Suprapubic skin (tissue), 4 donors: Measurements from ENCODE around the gene CCNF.

Experiments used
- EP300 ChIP-seq: sonication (generic); formaldehyde crosslinking; IDR thresholded peaks from one replicate; pipeline ENCODE4 v1.6.1; 2017; ENCODE audit warnings: antibody characterized with exemption
- POLR2A ChIP-seq, 2 donors: fragments of 450-650 bp; IDR thresholded peaks; one replicate each; pipeline ENCODE4 v1.6.1; 2017; ENCODE audit warnings: antibody characterized with exemption in 2 of 2, mild to moderate bottlenecking in 2 of 2, moderate library complexity in 2 of 2
- POLR2AphosphoS5 ChIP-seq, 3 donors: sonication (generic); formaldehyde crosslinking; IDR thresholded peaks; one replicate each; pipeline ENCODE4 v1.6.1; 2017; ENCODE audit warnings: antibody characterized with exemption in 3 of 3
- TF ChIP-seq, protein P1 (sequence below), 2 donors: fragments of 200-600 bp in 1 of 2; fragments of 450-650 bp in 1 of 2; sonication (generic) in 1 of 2; IDR thresholded peaks; one replicate each; pipeline ENCODE4 v1.5.1; 2016 to 2019; ENCODE audit warnings: antibody characterized with exemption in 2 of 2, mild to moderate bottlenecking in 1 of 2, moderate library complexity in 1 of 2

DNA sequence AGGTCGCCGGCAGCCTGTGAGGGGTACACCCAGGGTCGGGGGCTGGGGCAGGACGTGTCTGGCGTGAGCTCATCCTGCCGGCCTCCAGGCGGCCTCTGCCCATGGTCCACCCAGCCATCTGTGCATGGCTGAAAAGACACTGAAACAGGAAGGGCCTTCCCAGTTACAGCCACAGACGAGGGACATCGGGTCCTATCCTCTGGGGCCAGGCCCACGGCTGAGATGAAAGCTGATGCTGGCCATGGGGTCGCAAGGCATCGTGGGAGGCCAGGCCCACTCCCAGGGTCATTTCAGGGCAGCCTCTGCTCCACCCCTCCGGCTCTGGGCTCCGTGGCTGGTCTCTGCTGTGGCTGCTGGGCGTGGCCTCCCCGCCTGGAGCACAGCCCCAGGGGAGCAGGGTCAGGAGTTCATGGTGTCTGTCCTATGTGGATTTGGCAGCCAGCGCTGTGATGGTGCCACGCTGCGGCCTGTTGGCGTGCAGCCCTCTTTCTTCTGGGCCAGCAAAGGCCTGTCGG lies 67.9 kb downstream of the CCNF start:
- TF ChIP-seq, protein P1, sequence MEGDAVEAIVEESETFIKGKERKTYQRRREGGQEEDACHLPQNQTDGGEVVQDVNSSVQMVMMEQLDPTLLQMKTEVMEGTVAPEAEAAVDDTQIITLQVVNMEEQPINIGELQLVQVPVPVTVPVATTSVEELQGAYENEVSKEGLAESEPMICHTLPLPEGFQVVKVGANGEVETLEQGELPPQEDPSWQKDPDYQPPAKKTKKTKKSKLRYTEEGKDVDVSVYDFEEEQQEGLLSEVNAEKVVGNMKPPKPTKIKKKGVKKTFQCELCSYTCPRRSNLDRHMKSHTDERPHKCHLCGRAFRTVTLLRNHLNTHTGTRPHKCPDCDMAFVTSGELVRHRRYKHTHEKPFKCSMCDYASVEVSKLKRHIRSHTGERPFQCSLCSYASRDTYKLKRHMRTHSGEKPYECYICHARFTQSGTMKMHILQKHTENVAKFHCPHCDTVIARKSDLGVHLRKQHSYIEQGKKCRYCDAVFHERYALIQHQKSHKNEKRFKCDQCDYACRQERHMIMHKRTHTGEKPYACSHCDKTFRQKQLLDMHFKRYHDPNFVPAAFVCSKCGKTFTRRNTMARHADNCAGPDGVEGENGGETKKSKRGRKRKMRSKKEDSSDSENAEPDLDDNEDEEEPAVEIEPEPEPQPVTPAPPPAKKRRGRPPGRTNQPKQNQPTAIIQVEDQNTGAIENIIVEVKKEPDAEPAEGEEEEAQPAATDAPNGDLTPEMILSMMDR (IDR thresholded peaks at IDR 0.05), result no peak
- TF ChIP-seq POLR2A (IDR thresholded peaks at IDR 0.05) (no peak), POLR2AphosphoS5 (IDR thresholded peaks at IDR 0.05) (no peak), EP300 (no peak)
